SK-N-SH treated with all-trans-retinoic acid at 6 μM for 48 hours (cell line): ENCODE results near the gene ADGRB2.

Experiments
- ATAC-seq: fragments of 200-7000 bp; cut with Tn5 transposase; 3 replicates; pipeline ENCODE4 v1.9.1; 2020; ENCODE audit warnings: mild to moderate bottlenecking, moderate library complexity
- ARNTL ChIP-seq: fragments of 450-650 bp; formaldehyde crosslinking; IDR thresholded peaks from 2 replicates; pipeline ENCODE4 v1.5.0; 2020; ENCODE audit warnings: low read depth, mild to moderate bottlenecking, moderate library complexity, borderline replicate concordance
- BACH2 ChIP-seq: fragments of 250-450 bp; sonication (Bioruptor Pico); IDR thresholded peaks from 2 replicates; pipeline ENCODE4 v1.9.0; 2021; ENCODE audit warnings: mild to moderate bottlenecking, borderline replicate concordance
- CSDC2 ChIP-seq: fragments of 250-450 bp; sonication (Bioruptor Pico); IDR thresholded peaks from 2 replicates; pipeline ENCODE4 v1.5.0; 2020; ENCODE audit warnings: mild to moderate bottlenecking, moderate library complexity
- ESRRG ChIP-seq: fragments of 250-450 bp; sonication (Bioruptor Pico); IDR thresholded peaks from 2 replicates; pipeline ENCODE4 v1.6.1; 2021; ENCODE audit warnings: mild to moderate bottlenecking
- GLIS3 ChIP-seq: fragments of 250-450 bp; sonication (Bioruptor Pico); IDR thresholded peaks from 2 replicates; pipeline ENCODE4 v1.5.0; 2020; ENCODE audit warnings: mild to moderate bottlenecking, moderate library complexity
- ISL1 ChIP-seq: fragments of 250-450 bp; sonication (Bioruptor Pico); IDR thresholded peaks from 2 replicates; pipeline ENCODE4 v2.1.2; 2022; ENCODE audit warnings: mild to moderate bottlenecking, moderate library complexity
- OSR1 ChIP-seq: fragments of 250-450 bp; sonication (Bioruptor Pico); IDR thresholded peaks from 2 replicates; pipeline ENCODE4 v1.8.0; 2022; ENCODE audit warnings: moderate library complexity, mild to moderate bottlenecking, inconsistent platforms
- PATZ1 ChIP-seq: fragments of 250-450 bp; sonication (Bioruptor Pico); IDR thresholded peaks from 2 replicates; pipeline ENCODE4 v1.8.0; 2020; ENCODE audit warnings: mild to moderate bottlenecking, moderate library complexity, borderline replicate concordance
- POU6F1 ChIP-seq: fragments of 250-450 bp; sonication (Bioruptor Pico); IDR thresholded peaks from 2 replicates; pipeline ENCODE4 v1.8.0; 2021; ENCODE audit warnings: low read depth, mild to moderate bottlenecking, moderate library complexity, borderline replicate concordance
- PPARA ChIP-seq: fragments of 250-450 bp; sonication (Bioruptor Pico); IDR thresholded peaks from 2 replicates; pipeline ENCODE4 v1.5.0; 2020; ENCODE audit warnings: mild to moderate bottlenecking, borderline replicate concordance
- TSHZ2 ChIP-seq: fragments of 250-450 bp; sonication (Bioruptor Pico); IDR thresholded peaks from 2 replicates; pipeline ENCODE4 v1.5.0; 2020; ENCODE audit warnings: mild to moderate bottlenecking, moderate library complexity
- ZC3H10 ChIP-seq: fragments of 250-450 bp; sonication (Bioruptor Pico); IDR thresholded peaks from 2 replicates; pipeline ENCODE4 v1.5.1; 2021; ENCODE audit warnings: mild to moderate bottlenecking, moderate library complexity
- ZFP3 ChIP-seq: fragments of 250-450 bp; sonication (Bioruptor Pico); IDR thresholded peaks from 2 replicates; pipeline ENCODE4 v1.5.0; 2020; ENCODE audit warnings: mild to moderate bottlenecking, moderate library complexity
- ZFP30 ChIP-seq: fragments of 450-650 bp; formaldehyde crosslinking; IDR thresholded peaks from 2 replicates; pipeline ENCODE4 v1.5.0; 2022; ENCODE audit warnings: mild to moderate bottlenecking, moderate library complexity
- ZNF565 ChIP-seq: fragments of 450-650 bp; formaldehyde crosslinking; conservative IDR thresholded peaks from 2 replicates; pipeline ENCODE4 v1.5.0; 2020; ENCODE audit warnings: low read depth, mild to moderate bottlenecking, moderate library complexity

ADGRB2 gene

GRCh38 chr1:31780632-31781031, 16.5 kb upstream of the ADGRB2 start (continued):
- no peak for TF ChIP-seq POU6F1
- no peak for TF ChIP-seq ARNTL
- no peak for TF ChIP-seq PPARA
- no peak for TF ChIP-seq ISL1
- TF ChIP-seq PATZ1 (CRISPR knock-in tag), result no peak

- ATAC-seq, result no peak
- no peak for TF ChIP-seq ESRRG (CRISPR knock-in tag)
- no peak for TF ChIP-seq OSR1 (CRISPR knock-in tag)
- TF ChIP-seq BACH2 (CRISPR knock-in tag), result no peak
- TF ChIP-seq ZFP30 (CRISPR knock-in tag), result no peak
- no peak for TF ChIP-seq CSDC2 (CRISPR knock-in tag)
- no peak for TF ChIP-seq ZNF565 (CRISPR knock-in tag)
- no peak for TF ChIP-seq TSHZ2 (CRISPR knock-in tag)
- no peak for TF ChIP-seq ZC3H10 (CRISPR knock-in tag)
- TF ChIP-seq ARNTL, result no peak
- no peak for TF ChIP-seq PATZ1 (CRISPR knock-in tag)
- no peak for TF ChIP-seq POU6F1
- TF ChIP-seq ISL1, result no peak
Measured at GRCh38 chr1:31779687-31780086, 15.5 kb upstream of the ADGRB2 start.

- no peak for TF ChIP-seq CSDC2 (CRISPR knock-in tag)
- ATAC-seq, result no peak
Measured at GRCh38 chr1:31778763-31779488, 14.8 kb upstream of the ADGRB2 start.

GRCh38 chr1:31776516-31776915, 12.4 kb upstream of the ADGRB2 start:
- ATAC-seq, result no peak
- TF ChIP-seq ISL1, result no peak
- TF ChIP-seq GLIS3 (CRISPR knock-in tag), result no peak
- TF ChIP-seq PATZ1 (CRISPR knock-in tag), result no peak
- TF ChIP-seq ZFP3 (CRISPR knock-in tag), result no peak
